HG03558 (cell line): Measurements from ENCODE around the gene BASP1.
"Not testable (repeated sequence)": the region's sequence is repeated elsewhere in the genome, so short reads cannot be mapped to it uniquely, and the experiment has no call there.

Experiments used
- ATAC-seq: cut with Tn5 transposase; IDR thresholded peaks from one replicate; pipeline ENCODE4 v1.9.1; 2021; ENCODE audit warnings: moderate number of reproducible peaks; ENCODE audit not compliant: unreplicated experiment; ENCODE audit errors: extremely low read depth

Gene BASP1

DNA sequence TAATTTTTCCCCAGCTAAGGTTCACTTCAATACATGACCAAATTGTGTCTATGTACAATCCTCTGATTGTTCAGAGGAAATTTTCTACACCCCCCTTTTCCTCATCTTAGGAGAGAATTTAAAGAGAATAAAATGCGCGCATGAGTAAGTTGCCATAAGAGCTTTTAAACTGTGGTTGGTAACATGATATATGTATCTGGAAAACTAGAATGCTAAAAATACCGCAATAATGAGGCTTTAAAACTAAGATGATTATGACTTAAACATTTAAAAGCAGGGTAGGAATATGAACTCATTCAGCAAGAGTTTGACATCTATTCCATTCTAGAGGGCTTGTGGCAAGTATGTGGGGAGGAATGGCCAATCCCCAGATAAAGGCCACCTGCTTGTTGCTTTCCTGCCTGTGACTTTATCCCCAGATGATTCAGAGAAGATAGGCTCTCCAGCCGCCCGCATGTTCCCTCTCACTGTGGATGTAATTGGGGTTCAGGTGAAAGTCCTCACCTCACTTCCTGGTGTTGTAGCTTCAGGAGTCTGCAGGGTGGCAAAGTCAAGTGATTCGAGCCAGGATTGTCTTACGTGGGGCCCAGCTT is 26.5 kb upstream of the BASP1 start:
- ATAC-seq = no peak

DNA sequence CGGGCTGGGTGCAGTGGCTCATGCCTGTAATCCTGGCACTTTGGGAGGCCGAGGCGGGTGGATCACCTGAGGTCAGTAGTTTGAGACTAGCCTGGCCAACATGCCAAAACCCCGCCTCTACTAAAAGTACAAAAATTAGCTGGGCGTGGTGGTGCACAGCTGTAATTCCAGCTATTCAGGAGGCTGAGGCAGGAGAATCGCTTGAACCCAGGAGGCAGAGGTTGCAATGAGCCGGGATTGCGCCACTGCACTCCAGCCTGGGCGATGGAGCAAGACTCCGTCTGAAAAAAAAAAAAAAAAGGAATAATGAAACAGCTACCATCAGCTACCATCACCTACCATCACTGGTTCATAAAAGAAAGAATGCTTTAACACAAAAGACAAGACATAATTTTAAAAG is 25.9 kb upstream of the BASP1 start:
- ATAC-seq = not testable (repeated sequence)

DNA sequence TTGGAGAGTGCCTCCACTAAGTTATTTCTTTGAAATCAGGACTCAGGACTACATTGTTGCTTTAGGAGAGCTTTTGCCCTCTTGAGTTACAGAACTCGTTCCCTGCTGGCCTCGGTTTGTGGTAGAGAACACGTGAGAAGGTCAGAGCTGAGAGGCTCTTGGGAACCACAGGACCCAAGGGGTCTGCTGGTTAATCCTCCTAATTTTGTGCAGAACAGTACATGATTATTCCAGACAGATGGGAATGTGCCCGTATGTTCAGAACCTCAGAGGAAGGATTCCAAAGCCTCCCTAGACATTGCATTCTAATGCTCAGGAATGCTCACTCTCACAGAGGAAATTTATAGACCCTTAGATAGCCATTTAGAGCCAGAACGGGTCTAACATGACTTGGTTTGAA is 25.2 kb upstream of the BASP1 start:
- no peak for ATAC-seq

DNA sequence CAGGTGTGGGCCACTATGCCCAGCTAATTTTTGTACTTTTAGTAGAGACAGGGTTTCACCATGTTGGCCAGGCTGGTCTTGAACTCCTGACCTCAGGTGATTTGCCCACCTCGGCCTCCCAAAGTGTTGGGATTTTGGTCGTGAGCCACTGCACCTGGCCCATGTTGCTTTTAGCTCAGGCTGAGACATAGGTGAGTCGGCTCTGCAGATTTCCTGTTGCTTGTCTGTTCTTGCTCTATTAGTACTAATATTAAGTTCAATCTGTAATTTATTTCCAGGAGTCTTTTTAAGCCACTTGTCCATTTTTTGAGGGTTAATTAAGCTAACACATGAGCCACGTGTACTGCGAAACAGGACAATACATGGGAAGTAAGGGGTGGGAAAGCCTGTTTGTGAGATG is 21.4 kb upstream of the BASP1 start:
- ATAC-seq = no peak

DNA sequence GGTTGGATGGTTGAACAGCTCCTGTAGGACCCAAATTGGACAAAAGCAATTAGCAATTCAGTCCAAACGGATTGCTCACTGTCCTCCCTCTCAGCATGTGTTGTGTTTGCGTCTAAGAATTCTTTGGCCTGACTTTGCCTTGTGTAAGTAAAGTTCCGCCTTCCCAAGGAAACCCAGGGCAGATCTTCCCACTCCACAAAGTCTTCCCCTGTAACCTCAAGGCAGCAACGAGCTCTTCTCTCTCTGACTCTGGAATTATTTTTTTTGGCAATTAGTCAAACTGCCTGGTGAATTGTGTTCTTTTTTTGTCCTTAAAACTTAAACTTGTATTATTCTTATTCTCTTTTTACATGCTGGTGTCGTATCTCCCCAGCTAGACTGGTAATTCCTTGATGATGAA is 20.7 kb upstream of the BASP1 start:
- ATAC-seq = no peak

DNA sequence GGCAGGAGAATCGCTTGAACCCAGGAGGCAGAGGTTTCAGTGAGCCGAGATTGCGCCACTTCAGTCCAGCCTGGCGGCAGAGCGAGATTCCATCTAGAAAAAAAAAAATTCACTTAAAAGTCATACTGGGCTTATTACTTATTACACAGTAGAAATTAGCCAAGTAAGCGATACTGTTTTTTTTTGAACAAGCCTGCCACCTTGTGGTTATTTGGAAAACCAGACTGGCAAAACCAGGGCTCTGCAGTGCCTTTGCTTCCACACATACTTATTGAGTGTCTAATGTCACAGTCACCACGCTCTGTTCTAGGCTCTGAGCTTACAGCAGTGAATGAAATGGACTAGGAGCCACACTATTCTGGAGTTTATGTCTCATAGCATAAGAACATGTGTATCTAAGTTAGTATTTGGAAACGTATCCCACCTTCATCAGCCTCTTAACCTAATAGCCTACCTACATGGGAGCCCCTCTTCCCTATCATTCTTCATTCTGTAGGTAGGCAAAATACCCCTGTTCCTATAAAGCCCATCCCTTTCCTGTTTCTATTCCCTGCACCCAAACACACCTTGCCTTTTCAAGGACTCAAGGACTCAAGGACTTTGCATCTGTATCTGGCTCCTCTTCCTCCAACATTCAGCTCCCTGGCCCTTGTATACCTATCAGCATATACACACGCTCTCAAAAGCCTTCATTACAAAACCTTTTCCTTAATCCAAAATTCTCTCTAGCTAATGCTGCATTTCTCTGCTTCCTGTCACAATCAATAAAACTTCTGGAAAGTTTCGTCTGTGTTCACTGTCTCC is 13.9 kb upstream of the BASP1 start:
- no peak for ATAC-seq

DNA sequence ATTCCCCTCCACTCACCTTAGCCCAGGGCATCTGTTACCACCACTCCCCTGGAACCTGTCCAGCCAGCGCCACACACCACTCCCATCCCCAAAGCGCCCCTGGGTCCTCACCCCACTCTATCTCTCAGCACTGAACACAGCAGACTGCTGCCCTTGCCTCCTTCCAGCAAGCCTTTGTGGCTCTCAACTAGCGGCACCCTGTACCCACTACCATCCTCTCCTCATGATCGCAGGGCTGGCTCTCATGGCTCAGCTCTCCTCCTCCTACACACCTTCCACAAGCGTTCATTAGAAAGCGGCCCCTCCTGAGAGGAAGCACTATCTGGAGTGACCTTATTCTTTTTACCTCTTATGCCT is 13.3 kb upstream of the BASP1 start:
- no peak for ATAC-seq

DNA sequence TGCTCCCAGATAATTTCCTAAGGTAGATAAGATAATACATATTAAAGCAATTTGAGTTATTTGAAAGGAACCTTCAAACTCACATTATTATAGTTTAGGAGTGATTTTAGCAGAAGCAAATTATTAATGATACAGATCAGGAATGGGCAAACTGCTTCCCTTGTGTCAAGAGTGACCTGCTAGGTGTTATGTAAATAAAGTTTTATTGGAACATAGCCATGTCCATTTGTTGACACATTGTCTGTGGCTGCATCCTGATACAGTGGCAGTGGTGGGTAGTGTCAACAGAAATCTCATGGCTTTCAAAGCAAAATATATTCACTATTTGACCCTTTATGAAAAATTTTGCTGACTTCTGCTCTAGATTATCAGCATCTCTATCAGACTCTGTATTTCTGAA is 11.4 kb upstream of the BASP1 start:
- ATAC-seq = no peak

DNA sequence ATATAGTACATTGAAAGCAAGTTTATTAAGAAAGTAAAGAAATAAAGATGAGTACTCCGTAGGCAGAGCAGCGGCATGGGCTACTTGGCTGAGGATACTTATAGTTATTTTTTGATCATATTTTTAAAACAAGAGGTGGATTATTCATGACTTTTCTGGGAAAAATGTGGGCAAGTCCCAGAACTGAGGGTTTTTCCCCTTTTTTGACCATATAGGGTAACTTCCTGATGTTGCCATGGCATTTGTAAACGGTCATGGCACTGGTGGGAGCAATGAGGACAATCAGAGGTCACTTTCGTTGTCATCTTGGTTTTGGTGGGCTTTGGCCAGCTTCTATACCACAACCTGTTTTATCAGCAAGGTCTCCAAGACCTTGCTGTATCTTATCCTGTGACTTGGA is 5.2 kb upstream of the BASP1 start:
- ATAC-seq = no peak

DNA sequence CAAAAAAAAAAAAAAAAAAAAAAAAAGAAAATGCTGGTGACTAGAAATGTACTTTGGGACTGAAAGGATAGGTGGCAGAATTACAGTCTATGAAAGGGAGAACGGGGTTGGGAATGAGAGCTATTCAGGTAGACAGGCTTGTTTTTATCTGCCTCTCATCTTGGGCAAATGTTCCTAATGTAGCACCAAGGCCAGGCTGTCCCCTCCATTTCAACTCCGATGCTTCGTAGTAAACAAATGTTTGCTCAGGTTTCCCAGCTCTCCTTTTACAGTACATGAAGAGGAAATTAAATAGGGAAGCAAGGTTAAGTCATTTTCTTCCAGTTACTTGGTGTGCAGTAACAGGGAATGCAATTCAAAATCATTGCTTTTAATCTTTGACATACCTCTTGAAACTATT is 4.4 kb upstream of the BASP1 start:
- no peak for ATAC-seq

DNA sequence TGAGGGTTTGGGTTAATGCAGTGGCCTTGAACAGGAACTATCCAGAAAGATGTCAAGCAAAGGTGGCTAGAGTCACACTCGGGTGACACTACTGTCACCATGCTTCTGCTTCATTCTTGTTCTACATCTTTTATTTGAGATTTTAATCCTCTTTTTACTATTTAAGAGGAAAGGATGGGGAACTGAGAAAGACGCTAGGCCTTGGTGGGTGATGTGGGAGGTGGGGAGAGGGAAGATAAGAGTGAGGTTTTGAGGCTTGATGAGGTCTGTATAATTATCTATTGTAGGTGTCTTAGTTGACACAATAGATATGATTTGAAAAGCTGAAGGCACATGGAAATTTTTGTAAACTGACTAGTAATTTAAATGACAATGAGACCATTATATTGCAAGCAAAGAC is 3.5 kb upstream of the BASP1 start:
- no peak for ATAC-seq

DNA sequence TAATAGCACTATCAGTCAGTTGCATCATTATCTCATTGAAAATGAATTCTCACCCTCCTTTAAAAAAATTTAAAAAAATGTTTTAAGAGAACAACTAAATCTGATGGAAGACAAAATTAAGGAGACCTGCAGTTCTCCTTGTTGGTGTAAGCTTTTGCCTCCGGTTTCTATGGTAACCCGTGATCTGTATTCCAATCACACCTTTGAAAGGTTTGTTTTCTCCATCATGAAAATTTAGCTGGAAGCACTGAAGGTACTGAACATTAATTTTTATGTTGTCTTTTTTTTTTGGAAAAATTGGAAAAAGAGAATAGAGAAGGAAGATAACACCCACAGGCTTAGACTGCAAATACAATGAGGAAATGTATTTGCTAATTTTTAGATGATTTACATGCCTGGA is 2.5 kb upstream of the BASP1 start:
- ATAC-seq = no peak

DNA sequence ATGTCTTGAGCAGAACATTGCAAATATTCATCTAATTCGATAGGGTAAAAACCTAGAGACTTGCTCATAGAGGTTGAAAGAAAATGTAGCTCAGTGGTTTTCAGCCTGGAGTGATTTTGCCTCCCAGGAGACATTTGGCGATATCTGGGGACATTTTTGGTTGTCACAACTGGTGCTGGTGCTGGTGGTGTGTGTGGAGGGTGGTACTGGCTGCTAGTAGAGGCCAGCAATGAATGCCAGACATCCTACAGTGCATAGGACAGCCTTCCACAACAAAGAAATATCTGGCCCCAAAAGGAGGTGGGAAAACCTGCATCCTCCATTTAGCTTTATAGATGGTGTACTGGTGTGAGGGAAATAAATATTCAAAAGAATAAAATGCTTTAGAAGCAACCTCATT is 2.1 kb upstream of the BASP1 start:
- no peak for ATAC-seq

DNA sequence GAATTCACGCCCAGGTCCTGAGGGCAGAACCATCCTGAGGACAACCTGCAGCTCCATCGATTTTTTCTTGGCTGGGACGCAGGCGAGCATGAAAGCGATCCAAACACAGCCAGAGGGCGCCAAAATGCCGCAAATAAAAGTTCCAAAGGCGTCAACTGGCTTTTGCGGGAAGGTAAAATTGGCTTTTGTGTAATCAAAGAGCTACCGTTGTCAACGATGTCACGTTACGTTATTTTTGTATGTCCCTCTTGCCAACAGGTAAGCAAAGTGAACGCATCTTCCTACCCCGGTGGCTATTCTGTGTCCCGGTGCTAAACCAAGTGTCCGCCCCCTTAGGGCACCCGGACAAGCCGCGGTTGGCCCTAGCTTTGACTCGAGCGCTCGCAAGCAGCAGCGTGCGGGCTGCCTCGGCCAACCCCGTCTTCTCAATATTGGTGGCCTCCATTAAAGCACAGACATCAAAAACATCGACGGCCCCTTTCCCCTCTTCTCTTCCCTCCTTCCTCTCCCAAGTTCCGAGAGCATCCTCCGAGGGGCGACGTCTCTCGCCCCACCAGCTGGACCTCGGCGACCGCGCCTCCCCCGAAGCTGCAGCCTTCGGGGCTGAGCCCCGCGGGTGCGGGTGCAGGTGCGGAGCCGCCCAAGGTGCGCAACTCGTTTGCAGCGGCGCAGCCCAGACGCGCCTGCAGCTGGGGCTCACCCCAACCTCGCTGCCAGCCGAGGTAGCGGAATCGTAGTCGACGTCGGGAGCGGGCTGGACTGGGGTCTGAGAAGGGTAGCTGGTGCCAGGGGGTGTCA is 1.1 kb upstream of the BASP1 start:
- peak; percentile 26 for ATAC-seq

DNA sequence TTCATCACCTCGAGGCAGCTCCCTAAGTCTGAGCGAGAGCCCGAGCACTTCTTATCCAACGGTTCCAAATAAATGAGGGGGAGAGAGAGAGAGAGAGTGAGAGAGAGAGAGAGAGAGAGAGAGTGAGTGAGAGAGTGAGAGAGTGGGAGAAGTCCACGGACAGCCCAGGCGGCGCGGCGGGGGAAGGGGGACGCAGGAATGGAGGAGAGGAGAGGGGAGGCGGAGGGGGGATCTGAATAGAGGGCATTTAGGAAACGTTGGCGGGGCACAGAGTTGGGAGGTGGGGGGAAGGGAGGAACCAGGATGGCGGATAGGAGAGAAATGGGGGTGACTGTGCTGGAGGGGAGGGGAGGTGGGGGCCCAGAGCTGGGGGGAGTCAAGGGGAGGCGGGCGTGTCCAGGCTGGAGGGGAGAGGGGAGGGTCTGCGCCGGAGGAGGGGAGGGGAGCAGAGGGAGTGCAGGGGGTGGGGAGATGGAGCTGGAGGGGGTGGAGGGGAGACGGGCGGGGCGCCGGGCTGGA is 398 bp upstream of the BASP1 start:
- no peak for ATAC-seq

DNA sequence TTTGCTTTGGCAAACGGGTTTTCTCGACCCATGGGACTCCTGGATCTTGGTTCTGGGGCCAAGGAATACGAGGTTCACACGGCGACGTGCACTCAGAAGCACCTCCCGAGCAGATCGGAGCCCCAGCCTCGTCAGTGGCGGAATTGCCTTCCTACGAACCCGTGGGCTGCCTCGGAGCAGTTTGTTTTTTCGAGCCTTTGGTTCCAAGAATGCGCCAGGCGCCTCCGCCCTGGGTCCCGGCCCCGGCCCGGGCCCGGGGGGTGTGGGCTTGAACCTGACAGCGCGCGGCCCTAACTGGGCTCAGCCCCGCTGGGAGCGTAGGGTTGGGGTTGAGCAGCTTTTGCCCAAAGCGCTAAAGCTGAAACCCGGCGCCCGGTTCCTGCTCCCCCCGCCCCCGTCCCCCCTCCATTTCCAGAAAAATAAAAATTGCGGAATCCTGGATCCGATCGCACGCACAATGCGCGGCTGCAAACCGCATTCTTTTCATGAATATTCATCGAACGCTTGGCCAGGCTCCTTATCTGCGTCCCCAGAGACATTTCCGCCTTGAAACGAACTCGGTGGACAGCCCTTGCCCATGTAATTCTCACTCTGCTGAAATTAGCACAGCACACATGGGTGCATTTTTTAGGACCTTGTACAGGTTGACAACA is 1.0 kb downstream of the BASP1 start:
- no peak for ATAC-seq

DNA sequence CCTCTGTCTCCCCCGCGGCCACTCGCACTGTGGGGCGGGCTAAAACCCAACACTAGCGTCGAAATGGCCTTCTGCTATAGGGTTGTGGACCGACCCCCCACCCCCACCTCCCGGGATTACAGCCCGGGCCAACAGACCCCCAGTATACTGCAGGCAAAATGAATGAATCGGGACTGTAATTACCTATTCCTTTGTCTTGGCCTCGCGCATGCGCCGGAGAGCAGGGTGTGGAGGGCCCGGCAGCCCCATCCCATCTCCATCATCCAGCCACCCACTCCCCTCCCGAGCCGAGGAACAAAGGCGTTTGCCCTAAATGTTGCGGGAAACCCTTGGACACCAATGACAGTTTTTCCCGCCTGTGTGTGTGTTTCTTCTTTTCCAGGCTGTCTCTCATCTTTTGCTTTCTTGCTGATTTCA is 1.6 kb downstream of the BASP1 start:
- no peak for ATAC-seq

DNA sequence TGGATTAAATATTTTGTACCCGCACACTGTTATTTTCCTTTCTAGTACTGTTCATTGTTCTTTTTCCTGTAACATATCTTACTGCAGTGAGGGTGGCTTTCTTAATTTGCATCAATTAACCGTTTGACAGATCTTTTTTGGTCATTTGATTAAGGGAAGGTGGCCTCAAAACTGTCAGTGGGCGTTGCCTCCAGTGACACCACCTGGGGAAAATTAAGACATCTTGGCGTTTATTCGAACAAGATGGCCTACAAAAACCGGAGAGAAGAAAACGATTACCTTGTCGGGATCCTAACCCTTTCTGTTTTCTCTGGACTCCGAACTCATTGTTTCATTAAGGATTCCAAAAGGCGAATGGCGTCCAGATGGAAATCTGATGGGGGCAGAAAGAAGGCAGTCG is 2.0 kb downstream of the BASP1 start:
- no peak for ATAC-seq

DNA sequence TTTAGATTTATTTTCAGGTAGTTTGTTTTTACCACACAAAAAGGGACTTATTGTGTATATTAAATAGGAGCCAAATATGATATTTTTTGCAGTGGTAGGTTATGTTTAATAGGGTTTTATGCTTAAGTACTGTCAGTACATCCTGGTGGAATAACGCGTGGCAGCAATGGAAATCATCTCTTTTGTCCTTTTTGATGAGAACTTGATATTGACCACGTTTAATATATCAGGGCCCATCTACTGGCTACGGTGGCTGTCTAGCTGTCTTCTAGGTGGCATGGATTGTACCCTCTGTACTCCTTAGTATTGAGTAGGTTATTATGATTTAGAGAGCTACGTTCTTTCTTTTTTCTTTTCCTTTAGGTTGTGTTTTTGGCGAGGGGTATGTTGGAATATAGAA is 2.6 kb downstream of the BASP1 start:
- no peak for ATAC-seq

DNA sequence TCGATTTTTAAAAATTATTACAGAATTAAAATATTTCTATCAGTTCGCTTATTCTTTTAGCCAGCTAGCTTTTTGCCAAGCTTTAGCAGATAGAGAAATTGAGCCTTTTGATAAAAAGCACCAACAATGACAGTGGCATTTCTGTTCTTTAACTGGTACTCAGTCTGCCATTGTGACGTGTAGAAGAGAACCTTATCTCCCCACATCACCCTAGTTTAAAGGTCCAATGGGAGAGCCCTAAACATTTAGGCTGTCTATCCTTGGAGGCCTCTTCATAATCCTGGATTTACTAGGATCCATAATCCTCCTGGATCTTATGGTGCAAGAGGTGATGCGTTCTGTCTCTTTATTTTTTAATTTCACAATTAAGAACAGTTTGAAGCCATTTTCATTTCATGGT is 3.0 kb downstream of the BASP1 start:
- ATAC-seq = no peak
